HepG2 (cell line): ENCODE measurements around the gene KRI1. TPM values are rescaled to one million over a fixed set of nuclear protein-coding genes. Genes with fewer than 3 reads are reported as not detected.

Experiments
- ATAC-seq: fragments of 200-7000 bp; cut with Tn5 transposase; 3 replicates; pipeline ENCODE4 v1.9.1; 2020; ENCODE audit warnings: mild to moderate bottlenecking, moderate library complexity
- BruUV-seq: library from RNA; stranded (reverse); fragments of 400-500 nt; replicated peaks from 2 replicates; lab custom pipeline; 2021; lab: Mats Ljungman, UMichigan
- CTCF ChIA-PET: fragments of 300-600 bp; formaldehyde crosslinking; extraction: SDS; loops from one replicate; lab custom pipeline; 2021; ENCODE audit warnings: low total read pairs, inconsistent platforms, low intra/inter-chr PET ratio; lab: Yijun Ruan, JAX
- POLR2A ChIA-PET: fragments of 350-600 bp; sonication (Branson Sonifier 250); formaldehyde crosslinking; loops from one replicate; lab custom pipeline; 2020; ENCODE audit warnings: antibody characterized with exemption, inconsistent platforms; lab: Yijun Ruan, JAX
- DNase-seq: peaks from one replicate; pipeline ENCODE4 v3.0.0-alpha.2; 2015; ENCODE audit warnings: low spot score
- FAIRE-seq: peaks from 3 replicates; lab custom pipeline; 2011; peaks lifted over from hg19 to GRCh38; lab: Jason Lieb, UNC
- H2AFZ ChIP-seq: one replicate; pipeline ENCODE4 v1.6.1; 2011; ENCODE audit warnings: low read length, inconsistent platforms
- H3K27ac ChIP-seq: fragments of 300-600 bp; 3 replicates; pipeline ENCODE4 v1.8.0; 2011; ENCODE audit warnings: mixed run types, mild to moderate bottlenecking, mixed read lengths, low read length, inconsistent platforms; ENCODE audit not compliant: insufficient read depth; ENCODE audit errors: extremely low read length
- H3K27me3 ChIP-seq, 2 experiments: fragments of 200-600 bp in 1 of 2; 2 replicates in 1 of 2; 3 replicates in 1 of 2; pipeline versions ENCODE4 v1.6.0 to v1.8.0; 2011; ENCODE audit warnings: low read length in 2 of 2, mild to moderate bottlenecking in 2 of 2, moderate library complexity in 2 of 2, inconsistent platforms in 1 of 2; ENCODE audit not compliant: insufficient read depth in 2 of 2, control insufficient read depth in 1 of 2
- H3K36me3 ChIP-seq, 2 experiments: fragments of 200-600 bp in 1 of 2; replicated peaks in 1 of 2; 2 replicates in 1 of 2; 3 replicates in 1 of 2; pipeline versions ENCODE4 v1.5.1 to v1.8.0; 2011; ENCODE audit warnings: low read length in 2 of 2, inconsistent platforms in 1 of 2; ENCODE audit not compliant: insufficient read depth in 2 of 2, control insufficient read depth in 1 of 2
- H3K4me1 ChIP-seq: 2 replicates; pipeline ENCODE4 v1.5.1; 2012; ENCODE audit warnings: low read length, inconsistent platforms; ENCODE audit not compliant: insufficient read depth
- H3K4me2 ChIP-seq: 2 replicates; pipeline ENCODE4 v1.6.0; 2011; ENCODE audit warnings: low read depth, low read length, inconsistent platforms
- H3K4me3 ChIP-seq, 3 experiments: fragments of 200-600 bp in 1 of 3; sonication (generic), shearing (Covaris generic) in 1 of 3; replicated peaks in 1 of 3; 2 replicates each; pipeline ENCODE4 v1.5.1; 2011 to 2016; ENCODE audit warnings: low read length in 3 of 3, inconsistent platforms in 2 of 3, low read depth in 2 of 3, mild to moderate bottlenecking in 2 of 3, control low read depth in 1 of 3, mixed read lengths in 1 of 3; ENCODE audit not compliant: insufficient read depth in 1 of 3
- H3K79me2 ChIP-seq: one replicate; pipeline ENCODE4 v1.6.1; 2011; ENCODE audit warnings: low read length, inconsistent platforms; ENCODE audit not compliant: insufficient read depth
- H3K9ac ChIP-seq: 2 replicates; pipeline ENCODE4 v1.6.0; 2011; ENCODE audit warnings: mild to moderate bottlenecking, low read depth, low read length, inconsistent platforms; ENCODE audit not compliant: insufficient read depth
- H3K9me3 ChIP-seq: 2 replicates; pipeline ENCODE4 v1.5.1; 2012; ENCODE audit warnings: mild to moderate bottlenecking, low read length
- H4K20me1 ChIP-seq: 2 replicates; pipeline ENCODE4 v1.6.0; 2011; ENCODE audit warnings: inconsistent platforms, mild to moderate bottlenecking, low read length, moderate library complexity; ENCODE audit not compliant: insufficient read depth
- ATF7-NPFF ChIP-seq: sonication (generic); formaldehyde crosslinking; IDR thresholded peaks from 2 replicates; pipeline ENCODE4 v1.8.1; 2023; ENCODE audit warnings: mild to moderate bottlenecking, low read depth, missing genetic modification reagents, moderate library complexity
- FOXK2 ChIP-seq: fragments of 450-650 bp; IDR thresholded peaks from 2 replicates; pipeline ENCODE4 v1.6.1; 2016
- MBD4 ChIP-seq: IDR thresholded peaks from 2 replicates; pipeline ENCODE4 v1.6.1; 2012; ENCODE audit warnings: low read length, inconsistent platforms, borderline replicate concordance
- NFE2 ChIP-seq: sonication (generic); formaldehyde crosslinking; IDR thresholded peaks from 2 replicates; pipeline ENCODE4 v1.4.0; 2020; ENCODE audit warnings: missing genetic modification reagents
- SMAD3 ChIP-seq: sonication (generic); formaldehyde crosslinking; IDR thresholded peaks from 2 replicates; pipeline ENCODE4 v1.4.0; 2020; ENCODE audit warnings: missing genetic modification reagents
- ZNF432 ChIP-seq: sonication (generic); formaldehyde crosslinking; IDR thresholded peaks from 2 replicates; pipeline ENCODE4 v1.5.0; 2020; ENCODE audit warnings: missing genetic modification reagents, mild to moderate bottlenecking, borderline replicate concordance
- WGBS: methylation state at CpG from one replicate; pipeline ENCODE4 v1.1.6; 2017; ENCODE audit warnings: low lambda C conversion rate; 5-methylcytosine and 5-hydroxymethylcytosine counted together
- in situ Hi-C: cut with HindIII; loops from 2 replicates; pipeline ENCODE4 v1.10.0; 2017; ENCODE audit warnings: low pct_unique_long_range_greater_than_20kb; ENCODE audit not compliant: extremely low pct_ligation_motif_present
- intact Hi-C: fragments of 100-400 bp; cut with micrococcal nuclease; formaldehyde crosslinking; loops from one replicate; pipeline ENCODE4 v1.10.0; 2022; ENCODE audit not compliant: unreplicated experiment
- polyA plus RNA-seq, 8 experiments: library from polyadenylated mRNA; depleted of rRNA in 3 of 8; stranded (reverse) in 7 of 8; unstranded in 1 of 8; fragments of >200 nt; fragmentation: Illumina TruSeq in 4 of 8; extraction: Trizol in 4 of 8; gene quantifications; 2 replicates each; pipeline versions ENCODE4 v1.2.1 to v1.2.3, GENCODE V29; 2011 to 2016; ENCODE audit warnings: low read depth in 4 of 8, missing spikeins in 1 of 8, mixed read lengths in 1 of 8; ENCODE audit not compliant: insufficient read depth in 1 of 8
- total RNA-seq, 5 experiments: library from RNA; depleted of rRNA; stranded (reverse); fragments of >200 nt; fragmentation: Illumina TruSeq; extraction: Trizol; gene quantifications; 2 replicates each; pipeline ENCODE4 v1.2.3, GENCODE V29; 2016; ENCODE audit warnings: low read depth in 1 of 5
- TF ChIP-seq, protein P1 (sequence below): sonication (generic); formaldehyde crosslinking; IDR thresholded peaks from 2 replicates; pipeline ENCODE4 v1.5.0; 2020; ENCODE audit warnings: mild to moderate bottlenecking, missing genetic modification reagents, borderline replicate concordance
- TF ChIP-seq, protein P2 (sequence below), 2 experiments: fragments of 450-650 bp in 1 of 2; sonication (generic) in 1 of 2; formaldehyde crosslinking in 1 of 2; IDR thresholded peaks; 2 replicates each; pipeline versions ENCODE4 v1.6.1 to v1.8.0; 2016 to 2022; ENCODE audit warnings: antibody characterized with exemption in 1 of 2, mild to moderate bottlenecking in 1 of 2, missing genetic modification reagents in 1 of 2

KRI1 gene
- total and polyA plus RNA-seq, 2 of the 13 experiments (the other 11 are each of a cell fraction or from before 2014, with no cell fraction given), result 9.1 to 11.7 TPM

DNA sequence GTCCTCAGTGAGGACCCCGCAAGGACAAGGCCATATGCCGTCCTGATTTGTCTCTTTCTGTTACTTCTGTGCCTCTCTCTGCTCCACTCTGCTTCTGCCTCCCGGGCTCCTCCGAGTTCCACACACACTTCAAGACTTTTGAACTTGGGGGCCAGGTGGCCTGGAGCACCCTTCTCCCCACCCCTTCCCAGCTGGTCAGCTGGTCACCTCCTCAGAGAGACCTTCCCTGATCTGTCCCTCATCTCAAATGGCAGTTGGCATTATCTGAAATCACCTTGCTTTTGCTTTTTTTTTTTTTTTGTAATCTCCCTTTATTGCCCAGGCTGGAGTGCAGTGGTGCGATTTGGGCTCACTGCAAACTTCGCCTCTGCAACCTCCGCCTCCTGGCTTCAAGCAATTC is 46.4 kb downstream of the KRI1 start:
- WGBS, result 50% methylated on average over 7 of the region's 7 CpGs
- no peaks in the 10 kb centered on the region for H4K20me1 ChIP-seq
- ATAC-seq, result no peak

More for the DNA sequence above, 46.4 kb downstream of the KRI1 start:
- no peak overlapping the region for H3K4me3 ChIP-seq
- H3K9me3 ChIP-seq, result no peaks in the 10 kb centered on the region
- BruUV-seq, result no TSS peak
- CTCF ChIA-PET, result no interaction called here
- in situ Hi-C loops, result no loop called here
- FAIRE-seq (no peak), DNase-seq (no peak)
- intact Hi-C loops, result no loop called here
- no peak overlapping the region for H2AFZ ChIP-seq
- no peak overlapping the region for H3K4me2 ChIP-seq
- peaks cover 48% of the 10 kb centered on the region for H3K4me1 ChIP-seq
- no peaks in the 10 kb centered on the region for H3K79me2 ChIP-seq
- peaks cover 13 to 57% of the 10 kb centered on the region in 2 experiments for H3K27me3 ChIP-seq
- no peak for TF ChIP-seq ATF7-NPFF (CRISPR knock-in tag)
- TF ChIP-seq, protein P1, sequence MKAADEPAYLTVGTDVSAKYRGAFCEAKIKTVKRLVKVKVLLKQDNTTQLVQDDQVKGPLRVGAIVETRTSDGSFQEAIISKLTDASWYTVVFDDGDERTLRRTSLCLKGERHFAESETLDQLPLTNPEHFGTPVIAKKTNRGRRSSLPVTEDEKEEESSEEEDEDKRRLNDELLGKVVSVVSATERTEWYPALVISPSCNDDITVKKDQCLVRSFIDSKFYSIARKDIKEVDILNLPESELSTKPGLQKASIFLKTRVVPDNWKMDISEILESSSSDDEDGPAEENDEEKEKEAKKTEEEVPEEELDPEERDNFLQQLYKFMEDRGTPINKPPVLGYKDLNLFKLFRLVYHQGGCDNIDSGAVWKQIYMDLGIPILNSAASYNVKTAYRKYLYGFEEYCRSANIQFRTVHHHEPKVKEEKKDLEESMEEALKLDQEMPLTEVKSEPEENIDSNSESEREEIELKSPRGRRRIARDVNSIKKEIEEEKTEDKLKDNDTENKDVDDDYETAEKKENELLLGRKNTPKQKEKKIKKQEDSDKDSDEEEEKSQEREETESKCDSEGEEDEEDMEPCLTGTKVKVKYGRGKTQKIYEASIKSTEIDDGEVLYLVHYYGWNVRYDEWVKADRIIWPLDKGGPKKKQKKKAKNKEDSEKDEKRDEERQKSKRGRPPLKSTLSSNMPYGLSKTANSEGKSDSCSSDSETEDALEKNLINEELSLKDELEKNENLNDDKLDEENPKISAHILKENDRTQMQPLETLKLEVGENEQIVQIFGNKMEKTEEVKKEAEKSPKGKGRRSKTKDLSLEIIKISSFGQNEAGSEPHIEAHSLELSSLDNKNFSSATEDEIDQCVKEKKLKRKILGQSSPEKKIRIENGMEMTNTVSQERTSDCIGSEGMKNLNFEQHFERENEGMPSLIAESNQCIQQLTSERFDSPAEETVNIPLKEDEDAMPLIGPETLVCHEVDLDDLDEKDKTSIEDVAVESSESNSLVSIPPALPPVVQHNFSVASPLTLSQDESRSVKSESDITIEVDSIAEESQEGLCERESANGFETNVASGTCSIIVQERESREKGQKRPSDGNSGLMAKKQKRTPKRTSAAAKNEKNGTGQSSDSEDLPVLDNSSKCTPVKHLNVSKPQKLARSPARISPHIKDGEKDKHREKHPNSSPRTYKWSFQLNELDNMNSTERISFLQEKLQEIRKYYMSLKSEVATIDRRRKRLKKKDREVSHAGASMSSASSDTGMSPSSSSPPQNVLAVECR (CRISPR knock-in tag), result no peak
- TF ChIP-seq ZNF432 (CRISPR knock-in tag), result no peak
- TF ChIP-seq SMAD3 (CRISPR knock-in tag), result no peak
- TF ChIP-seq MBD4, result no peak
- no peak for TF ChIP-seq NFE2 (CRISPR knock-in tag)
- TF ChIP-seq, protein P2, sequence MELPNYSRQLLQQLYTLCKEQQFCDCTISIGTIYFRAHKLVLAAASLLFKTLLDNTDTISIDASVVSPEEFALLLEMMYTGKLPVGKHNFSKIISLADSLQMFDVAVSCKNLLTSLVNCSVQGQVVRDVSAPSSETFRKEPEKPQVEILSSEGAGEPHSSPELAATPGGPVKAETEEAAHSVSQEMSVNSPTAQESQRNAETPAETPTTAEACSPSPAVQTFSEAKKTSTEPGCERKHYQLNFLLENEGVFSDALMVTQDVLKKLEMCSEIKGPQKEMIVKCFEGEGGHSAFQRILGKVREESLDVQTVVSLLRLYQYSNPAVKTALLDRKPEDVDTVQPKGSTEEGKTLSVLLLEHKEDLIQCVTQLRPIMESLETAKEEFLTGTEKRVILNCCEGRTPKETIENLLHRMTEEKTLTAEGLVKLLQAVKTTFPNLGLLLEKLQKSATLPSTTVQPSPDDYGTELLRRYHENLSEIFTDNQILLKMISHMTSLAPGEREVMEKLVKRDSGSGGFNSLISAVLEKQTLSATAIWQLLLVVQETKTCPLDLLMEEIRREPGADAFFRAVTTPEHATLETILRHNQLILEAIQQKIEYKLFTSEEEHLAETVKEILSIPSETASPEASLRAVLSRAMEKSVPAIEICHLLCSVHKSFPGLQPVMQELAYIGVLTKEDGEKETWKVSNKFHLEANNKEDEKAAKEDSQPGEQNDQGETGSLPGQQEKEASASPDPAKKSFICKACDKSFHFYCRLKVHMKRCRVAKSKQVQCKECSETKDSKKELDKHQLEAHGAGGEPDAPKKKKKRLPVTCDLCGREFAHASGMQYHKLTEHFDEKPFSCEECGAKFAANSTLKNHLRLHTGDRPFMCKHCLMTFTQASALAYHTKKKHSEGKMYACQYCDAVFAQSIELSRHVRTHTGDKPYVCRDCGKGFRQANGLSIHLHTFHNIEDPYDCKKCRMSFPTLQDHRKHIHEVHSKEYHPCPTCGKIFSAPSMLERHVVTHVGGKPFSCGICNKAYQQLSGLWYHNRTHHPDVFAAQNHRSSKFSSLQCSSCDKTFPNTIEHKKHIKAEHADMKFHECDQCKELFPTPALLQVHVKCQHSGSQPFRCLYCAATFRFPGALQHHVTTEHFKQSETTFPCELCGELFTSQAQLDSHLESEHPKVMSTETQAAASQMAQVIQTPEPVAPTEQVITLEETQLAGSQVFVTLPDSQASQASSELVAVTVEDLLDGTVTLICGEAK (IDR thresholded peaks at IDR 0.05), result no peak
- TF ChIP-seq, protein P2 (CRISPR knock-in tag; IDR thresholded peaks at IDR 0.05), result no peak
- TF ChIP-seq FOXK2, result no peak
- H3K9ac ChIP-seq, result no peak overlapping the region
- H3K36me3 ChIP-seq, result no peaks in the 10 kb centered on the region
- H3K27ac ChIP-seq, result no peak overlapping the region
- POLR2A ChIA-PET, result no interaction called here
